Neural crest cell (in vitro differentiated cells): ENCODE data around the gene MTHFD1L. TPM values are rescaled to one million over a fixed set of nuclear protein-coding genes. Genes with fewer than 3 reads are reported as not detected.

Experiments used
- DNase-seq: peaks from one replicate; pipeline ENCODE4 v3.0.0; 2021; ENCODE audit warnings: low read depth, mixed read lengths, low spot score
- H3K27ac Mint-ChIP-seq: one replicate; pipeline ENCODE4 v1.8.0; 2021; ENCODE audit warnings: mild to moderate bottlenecking, mixed read lengths; ENCODE audit not compliant: unreplicated experiment
- H3K27me3 Mint-ChIP-seq: 2 replicates; pipeline ENCODE4 v1.8.0; 2021; ENCODE audit warnings: low read depth, mild to moderate bottlenecking, mixed read lengths
- H3K36me3 Mint-ChIP-seq: 2 replicates; pipeline ENCODE4 v1.8.0; 2021; ENCODE audit warnings: low read depth, mild to moderate bottlenecking, mixed read lengths
- H3K4me1 Mint-ChIP-seq: 2 replicates; pipeline ENCODE4 v1.8.0; 2021; ENCODE audit warnings: mixed read lengths
- H3K4me3 Mint-ChIP-seq: one replicate; pipeline ENCODE4 v1.8.0; 2021; ENCODE audit warnings: mild to moderate bottlenecking, mixed read lengths
- H3K9me3 Mint-ChIP-seq: 2 replicates; pipeline ENCODE4 v1.8.0; 2021; ENCODE audit warnings: mixed read lengths
- CTCF ChIP-seq: fragments of 200-600 bp; sonication (generic); conservative IDR thresholded peaks from 2 replicates; pipeline ENCODE4 v1.5.0; 2021; ENCODE audit warnings: antibody characterized with exemption, mild to moderate bottlenecking
- total RNA-seq: library from RNA; stranded (reverse); gene quantifications from 2 replicates; pipeline ENCODE4 v1.2.1, GENCODE V29; 2021

Gene MTHFD1L
- total RNA-seq, 1 donor from 2014 or later = 71.3 TPM

GRCh38 chr6:150831577-150831976 is 33.9 kb upstream of the MTHFD1L start:
- H3K36me3 Mint-ChIP-seq = peaks cover 3% of the 10 kb centered on the region
- H3K4me3 Mint-ChIP-seq = no peak overlapping the region
- no peak for TF ChIP-seq CTCF
- no peaks in the 10 kb centered on the region for H3K27me3 Mint-ChIP-seq
- H3K4me1 Mint-ChIP-seq = no peaks in the 10 kb centered on the region
- H3K9me3 Mint-ChIP-seq = no peaks in the 10 kb centered on the region
- no peak for DNase-seq
- no peak overlapping the region for H3K27ac Mint-ChIP-seq

GRCh38 chr6:150835620-150836019 is 29.9 kb upstream of the MTHFD1L start:
- no peak overlapping the region for H3K4me3 Mint-ChIP-seq
- no peaks in the 10 kb centered on the region for H3K4me1 Mint-ChIP-seq
- H3K36me3 Mint-ChIP-seq = peaks cover 8% of the 10 kb centered on the region
- no peak overlapping the region for H3K27ac Mint-ChIP-seq
- no peak for TF ChIP-seq CTCF
- H3K9me3 Mint-ChIP-seq = no peaks in the 10 kb centered on the region
- no peaks in the 10 kb centered on the region for H3K27me3 Mint-ChIP-seq
- DNase-seq = no peak

- Mint-ChIP-seq H3K4me1 (no peaks in the 10 kb centered on the region), H3K27me3 (no peaks in the 10 kb centered on the region), H3K27ac (no peak overlapping the region), H3K36me3 (peaks cover 14% of the 10 kb centered on the region), H3K4me3 (no peak overlapping the region), H3K9me3 (no peaks in the 10 kb centered on the region)
- TF ChIP-seq CTCF = no peak
- no peak for DNase-seq
Observed at GRCh38 chr6:150840185-150840584, 25.3 kb upstream of the MTHFD1L start.

- no peaks in the 10 kb centered on the region for H3K27me3 Mint-ChIP-seq
- no peak for DNase-seq
- no peaks in the 10 kb centered on the region for H3K9me3 Mint-ChIP-seq
- no peak overlapping the region for H3K27ac Mint-ChIP-seq
- no peak for TF ChIP-seq CTCF
- H3K36me3 Mint-ChIP-seq = peaks cover 14% of the 10 kb centered on the region
- no peaks in the 10 kb centered on the region for H3K4me1 Mint-ChIP-seq
- no peak overlapping the region for H3K4me3 Mint-ChIP-seq
Observed at GRCh38 chr6:150841189-150841588, 24.3 kb upstream of the MTHFD1L start.

GRCh38 chr6:150841697-150842096 is 23.8 kb upstream of the MTHFD1L start:
- Mint-ChIP-seq H3K9me3 (no peaks in the 10 kb centered on the region), H3K36me3 (peaks cover 14% of the 10 kb centered on the region), H3K27ac (no peak overlapping the region), H3K4me1 (no peaks in the 10 kb centered on the region), H3K27me3 (no peaks in the 10 kb centered on the region), H3K4me3 (no peak overlapping the region)
- TF ChIP-seq CTCF = no peak
- no peak for DNase-seq

- H3K4me1 Mint-ChIP-seq = peaks cover 13% of the 10 kb centered on the region
- no peaks in the 10 kb centered on the region for H3K27me3 Mint-ChIP-seq
- no peak for DNase-seq
- H3K27ac Mint-ChIP-seq = no peak overlapping the region
- H3K9me3 Mint-ChIP-seq = no peaks in the 10 kb centered on the region
- no peak for TF ChIP-seq CTCF
- H3K4me3 Mint-ChIP-seq = no peak overlapping the region
- peaks cover 24% of the 10 kb centered on the region for H3K36me3 Mint-ChIP-seq
Observed at GRCh38 chr6:150844371-150844770, 21.1 kb upstream of the MTHFD1L start.
